SK-N-SH (cell line): Measurements from ENCODE around the gene BSCL2. TPM values are rescaled to one million over a fixed set of nuclear protein-coding genes. Genes with fewer than 3 reads are reported as not detected.

Experiments used
- CTCF ChIA-PET: fragments of 300-600, 350-600 bp; formaldehyde crosslinking; extraction: SDS; loops from one replicate; lab custom pipeline; 2021; lab: Yijun Ruan, JAX
- POLR2A ChIA-PET: fragments of 350-600 bp; sonication (Branson Sonifier 250); formaldehyde crosslinking; extraction: SDS; loops from one replicate; lab custom pipeline; 2020; ENCODE audit warnings: antibody characterized with exemption, inconsistent platforms; lab: Yijun Ruan, JAX
- DNase-seq: peaks from one replicate; pipeline ENCODE4 v3.0.0; 2012
- H2AFZ ChIP-seq: fragments of 200-600 bp; sonication (generic); 2 replicates; pipeline ENCODE4 v1.8.1; 2016; ENCODE audit warnings: antibody characterized with exemption, mild to moderate bottlenecking, low read depth
- H3F3A ChIP-seq: fragments of 200-600 bp; sonication (generic); replicated peaks from 2 replicates; pipeline ENCODE3; 2016; ENCODE audit warnings: antibody characterized with exemption, mild to moderate bottlenecking; ENCODE audit not compliant: insufficient read depth
- H3K27ac ChIP-seq, 2 experiments: fragments of 200-500 bp in 1 of 2; fragments of 200-600 bp in 1 of 2; sonication (Bioruptor generic) in 1 of 2; sonication (generic), shearing (Covaris generic) in 1 of 2; 2 replicates each; pipeline versions ENCODE4 v1.5.1 to v1.6.1; 2014 to 2016; ENCODE audit warnings: low read depth in 2 of 2, inconsistent platforms in 1 of 2, low read length in 1 of 2, mild to moderate bottlenecking in 1 of 2, mixed read lengths in 1 of 2
- H3K27me3 ChIP-seq: fragments of 200-600 bp; sonication (generic), shearing (Covaris generic); 2 replicates; pipeline ENCODE4 v1.6.1; 2016; ENCODE audit warnings: mixed run types; ENCODE audit not compliant: insufficient read depth
- H3K36me3 ChIP-seq, 2 experiments: fragments of 200-500 bp in 1 of 2; fragments of 200-600 bp in 1 of 2; sonication (Bioruptor generic) in 1 of 2; sonication (generic) in 1 of 2; replicated peaks in 1 of 2; 2 replicates each; pipeline versions ENCODE3 to v1.5.1; 2014 to 2016; ENCODE audit warnings: low read length in 1 of 2, mild to moderate bottlenecking in 1 of 2; ENCODE audit not compliant: insufficient read depth in 2 of 2, control insufficient read depth in 1 of 2
- H3K4me1 ChIP-seq, 2 experiments: fragments of 200-500 bp in 1 of 2; fragments of 200-600 bp in 1 of 2; sonication (Bioruptor generic) in 1 of 2; sonication (generic), shearing (Covaris generic) in 1 of 2; 2 replicates each; pipeline versions ENCODE4 v1.5.1 to v1.6.1; 2014 to 2016; ENCODE audit warnings: low read depth in 1 of 2, low read length in 1 of 2, mixed run types in 1 of 2; ENCODE audit not compliant: insufficient read depth in 2 of 2, control insufficient read depth in 1 of 2
- H3K4me2 ChIP-seq: fragments of 200-600 bp; sonication (generic), shearing (Covaris generic); 2 replicates; pipeline ENCODE4 v1.6.1; 2017; ENCODE audit warnings: mixed run types
- H3K4me3 ChIP-seq, 2 experiments: fragments of 200-500 bp in 1 of 2; fragments of 200-600 bp in 1 of 2; sonication (Bioruptor generic) in 1 of 2; sonication (generic), shearing (Covaris generic) in 1 of 2; 2 replicates each; pipeline versions ENCODE4 v1.5.1 to v1.8.1; 2014 to 2016; ENCODE audit warnings: low read depth in 2 of 2, inconsistent platforms in 1 of 2, low read length in 1 of 2, mild to moderate bottlenecking in 1 of 2, mixed read lengths in 1 of 2, moderate library complexity in 1 of 2
- H3K79me2 ChIP-seq: fragments of 200-600 bp; sonication (generic); 2 replicates; pipeline ENCODE4 v1.8.1; 2017; ENCODE audit warnings: mild to moderate bottlenecking; ENCODE audit not compliant: insufficient read depth
- H3K9ac ChIP-seq: fragments of 200-600 bp; sonication (generic); 2 replicates; pipeline ENCODE4 v1.6.1; 2017; ENCODE audit warnings: mixed run types
- H3K9me2 ChIP-seq: fragments of 200-600 bp; sonication (generic); 2 replicates; pipeline ENCODE4 v1.6.1; 2017; ENCODE audit warnings: mixed run types
- H3K9me3 ChIP-seq: fragments of 200-600 bp; sonication (generic); 2 replicates; pipeline ENCODE4 v1.6.1; 2017; ENCODE audit warnings: mixed run types, mild to moderate bottlenecking, moderate library complexity
- H4K20me1 ChIP-seq: fragments of 200-600 bp; sonication (generic); 2 replicates; pipeline ENCODE4 v1.6.1; 2017; ENCODE audit warnings: mild to moderate bottlenecking, mixed run types; ENCODE audit not compliant: insufficient read depth
- CHD2 ChIP-seq: fragments of 150-350 bp; IDR thresholded peaks from 2 replicates; pipeline ENCODE4 v1.6.1; 2018; ENCODE audit warnings: low read length; ENCODE audit not compliant: partially characterized antibody
- ELF1 ChIP-seq: IDR thresholded peaks from 2 replicates; pipeline ENCODE4 v1.4.0; 2012
- EP300 ChIP-seq, 2 experiments: IDR thresholded peaks; 2 replicates each; pipeline versions ENCODE4 v1.4.0 to v1.6.1; 2012; ENCODE audit warnings: borderline replicate concordance in 1 of 2, low read depth in 1 of 2, low read length in 1 of 2
- EZH2phosphoT487 ChIP-seq: fragments of 200-600 bp; sonication (generic); IDR thresholded peaks from 2 replicates; pipeline ENCODE4 v1.6.1; 2017; ENCODE audit warnings: low read depth, mixed run types, mild to moderate bottlenecking, antibody characterized with exemption, moderate library complexity, borderline replicate concordance
- FOXJ3 ChIP-seq: sonication (generic); formaldehyde crosslinking; IDR thresholded peaks from 2 replicates; pipeline ENCODE4 v1.5.1; 2020; ENCODE audit warnings: mild to moderate bottlenecking, missing genetic modification reagents
- GABPA ChIP-seq: IDR thresholded peaks from 2 replicates; pipeline ENCODE4 v1.4.0; 2012; ENCODE audit warnings: low read depth, mild to moderate bottlenecking
- MAX ChIP-seq: IDR thresholded peaks from 2 replicates; pipeline ENCODE4 v1.4.0; 2012; ENCODE audit warnings: low read depth
- MXI1 ChIP-seq: IDR thresholded peaks from 2 replicates; pipeline ENCODE4 v1.6.1; 2012; ENCODE audit warnings: mild to moderate bottlenecking, low read depth, low read length, improper control_type of control experiment
- NFIC ChIP-seq: IDR thresholded peaks from 2 replicates; pipeline ENCODE4 v1.4.0; 2012; ENCODE audit warnings: borderline replicate concordance
- NRF1 ChIP-seq: IDR thresholded peaks from 2 replicates; pipeline ENCODE4 v1.6.1; 2012; ENCODE audit warnings: low read depth, mild to moderate bottlenecking, low read length
- POLR2AphosphoS5 ChIP-seq: IDR thresholded peaks from 2 replicates; pipeline ENCODE4 v1.6.1; 2012; ENCODE audit warnings: low read depth, low read length
- RAD21 ChIP-seq: IDR thresholded peaks from 2 replicates; pipeline ENCODE4 v1.6.1; 2012; ENCODE audit warnings: mild to moderate bottlenecking, low read length
- SIN3A ChIP-seq: IDR thresholded peaks from 2 replicates; pipeline ENCODE4 v1.6.1; 2012; ENCODE audit warnings: low read depth, mild to moderate bottlenecking, low read length, moderate library complexity, borderline replicate concordance
- SMC3 ChIP-seq: IDR thresholded peaks from 2 replicates; pipeline ENCODE4 v1.6.1; 2012; ENCODE audit warnings: low read depth, low read length, improper control_type of control experiment
- TAF1 ChIP-seq: IDR thresholded peaks from 2 replicates; pipeline ENCODE4 v1.6.1; 2012; ENCODE audit warnings: low read depth, mild to moderate bottlenecking, low read length, moderate library complexity, borderline replicate concordance
- TCF12 ChIP-seq: IDR thresholded peaks from 2 replicates; pipeline ENCODE4 v1.4.0; 2012
- TEAD4 ChIP-seq: IDR thresholded peaks from 2 replicates; pipeline ENCODE4 v1.4.0; 2012; ENCODE audit warnings: mild to moderate bottlenecking, borderline replicate concordance; ENCODE audit not compliant: insufficient read depth
- YY1 ChIP-seq: IDR thresholded peaks from 2 replicates; pipeline ENCODE4 v1.4.0; 2012; ENCODE audit warnings: low read depth, mild to moderate bottlenecking
- WGBS: methylation state at CpG from one replicate; pipeline ENCODE4 v1.1.6; 2017; ENCODE audit warnings: low lambda C conversion rate; 5-methylcytosine and 5-hydroxymethylcytosine counted together
- polyA plus RNA-seq, 3 experiments: library from polyadenylated mRNA; depleted of rRNA; stranded (reverse); fragments of >200 nt; gene quantifications; 2 replicates each; pipeline ENCODE4 v1.2.3, GENCODE V29; 2012
- TF ChIP-seq, protein P1 (sequence below): IDR thresholded peaks from 2 replicates; pipeline ENCODE4 v1.6.1; 2012; ENCODE audit warnings: mild to moderate bottlenecking, low read depth, low read length, moderate library complexity
- TF ChIP-seq, protein P2 (sequence below): fragments of 200-600 bp; sonication (generic); IDR thresholded peaks from 2 replicates; pipeline ENCODE4 v1.6.1; 2017; ENCODE audit warnings: antibody characterized with exemption, mild to moderate bottlenecking, moderate library complexity
- TF ChIP-seq, protein P3 (sequence below): IDR thresholded peaks from 2 replicates; pipeline ENCODE4; 2012

BSCL2 gene
- polyA plus RNA-seq, 1 of the 3 experiments (the other 2 are of a cell fraction): 81.5 TPM

DNA sequence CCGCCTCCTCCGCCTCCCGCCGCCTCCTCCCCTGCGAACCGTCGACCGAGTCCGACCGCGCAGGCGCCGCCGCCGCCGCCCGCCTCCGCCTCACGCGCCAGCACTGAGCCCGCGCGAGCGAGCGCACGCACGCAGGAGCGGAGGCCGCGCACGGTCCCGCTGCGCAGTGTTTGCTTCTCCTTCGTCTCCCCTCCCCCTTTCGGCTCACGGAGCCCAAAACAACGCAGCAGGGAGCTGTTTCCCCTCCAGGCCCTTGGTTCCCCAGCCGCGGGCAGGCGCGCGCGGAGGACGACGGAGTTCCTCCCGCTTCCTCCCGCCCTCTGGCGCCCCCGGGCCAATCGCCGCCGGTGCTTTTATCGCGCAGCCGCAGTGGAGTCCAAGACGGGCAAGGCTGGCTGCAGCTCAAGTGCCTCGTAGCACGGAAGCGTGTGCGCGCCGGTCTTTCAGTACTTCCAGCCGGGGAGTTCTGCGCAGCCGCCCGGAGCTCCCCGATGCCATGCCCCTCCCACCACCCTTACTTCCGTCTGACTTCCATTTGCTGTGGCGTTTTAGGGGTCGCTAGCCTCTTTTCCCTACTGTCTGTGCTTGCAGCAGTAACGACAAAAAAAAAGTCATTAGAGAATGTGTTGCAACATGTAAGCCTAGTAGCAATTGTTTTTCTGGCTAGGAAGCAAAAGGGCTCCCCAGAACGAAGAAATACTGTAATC, 20.1 kb upstream of the BSCL2 start, which contains the start of gene HNRNPUL2:
Gene HNRNPUL2 (minus strand): TSS at position 293 of the 707 bp plus-strand sequence. CDS start 301 bp downstream, outside the sequence.
- H3K36me3 ChIP-seq: peaks cover 27 to 38% of the 10 kb centered on the region in 2 experiments
- peaks cover 84% of the 10 kb centered on the region for H3K79me2 ChIP-seq
- no peaks in the 10 kb centered on the region for H3K27me3 ChIP-seq
- CTCF ChIA-PET: interaction anchor here (0.6 to 2.3 kb wide), 10 partner anchors 12 to 99 kb away, joined by 3 to 9 read pairs (median 4); partner anchors contain the start of genes BSCL2, POLR2G and TMEM179B
- H2AFZ ChIP-seq: peak within 1 kb of the TSS; percentile 99
- POLR2A ChIA-PET: interaction anchor here (0.7 to 4.5 kb wide), 18 partner anchors 17 to 163 kb away, joined by 3 to 33 read pairs (median 7); partner anchors contain the start of genes B3GAT3, C11orf98, CSKMT and LBHD1
- no peaks in the 10 kb centered on the region for H3K9me2 ChIP-seq
- TF ChIP-seq TEAD4 (no peak), CHD2 (peak; percentile 66), EZH2phosphoT487 (no peak), NRF1 (peak; percentile 93), SMC3 (no peak), TAF1 (peak; percentile 48), YY1 (peak; percentile 54), MXI1 (peak; percentile 87), TCF12 (no peak), SIN3A (peak; percentile 80; the same call in 1 of the 2 replicates), POLR2AphosphoS5 (peak; percentile 89), NFIC (no peak), GABPA (peak; percentile 72), EP300 (IDR thresholded peaks at IDR 0.05; ENCODE audit: borderline replicate concordance in 1 of 2, low read depth in 1 of 2, low read length in 1 of 2) (no peak), ELF1 (peak; percentile 85), RAD21 (no peak), MAX (peak; percentile 89), FOXJ3 (no peak)
- TF ChIP-seq, protein P1, sequence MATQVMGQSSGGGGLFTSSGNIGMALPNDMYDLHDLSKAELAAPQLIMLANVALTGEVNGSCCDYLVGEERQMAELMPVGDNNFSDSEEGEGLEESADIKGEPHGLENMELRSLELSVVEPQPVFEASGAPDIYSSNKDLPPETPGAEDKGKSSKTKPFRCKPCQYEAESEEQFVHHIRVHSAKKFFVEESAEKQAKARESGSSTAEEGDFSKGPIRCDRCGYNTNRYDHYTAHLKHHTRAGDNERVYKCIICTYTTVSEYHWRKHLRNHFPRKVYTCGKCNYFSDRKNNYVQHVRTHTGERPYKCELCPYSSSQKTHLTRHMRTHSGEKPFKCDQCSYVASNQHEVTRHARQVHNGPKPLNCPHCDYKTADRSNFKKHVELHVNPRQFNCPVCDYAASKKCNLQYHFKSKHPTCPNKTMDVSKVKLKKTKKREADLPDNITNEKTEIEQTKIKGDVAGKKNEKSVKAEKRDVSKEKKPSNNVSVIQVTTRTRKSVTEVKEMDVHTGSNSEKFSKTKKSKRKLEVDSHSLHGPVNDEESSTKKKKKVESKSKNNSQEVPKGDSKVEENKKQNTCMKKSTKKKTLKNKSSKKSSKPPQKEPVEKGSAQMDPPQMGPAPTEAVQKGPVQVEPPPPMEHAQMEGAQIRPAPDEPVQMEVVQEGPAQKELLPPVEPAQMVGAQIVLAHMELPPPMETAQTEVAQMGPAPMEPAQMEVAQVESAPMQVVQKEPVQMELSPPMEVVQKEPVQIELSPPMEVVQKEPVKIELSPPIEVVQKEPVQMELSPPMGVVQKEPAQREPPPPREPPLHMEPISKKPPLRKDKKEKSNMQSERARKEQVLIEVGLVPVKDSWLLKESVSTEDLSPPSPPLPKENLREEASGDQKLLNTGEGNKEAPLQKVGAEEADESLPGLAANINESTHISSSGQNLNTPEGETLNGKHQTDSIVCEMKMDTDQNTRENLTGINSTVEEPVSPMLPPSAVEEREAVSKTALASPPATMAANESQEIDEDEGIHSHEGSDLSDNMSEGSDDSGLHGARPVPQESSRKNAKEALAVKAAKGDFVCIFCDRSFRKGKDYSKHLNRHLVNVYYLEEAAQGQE: no peak
- TF ChIP-seq, protein P2, sequence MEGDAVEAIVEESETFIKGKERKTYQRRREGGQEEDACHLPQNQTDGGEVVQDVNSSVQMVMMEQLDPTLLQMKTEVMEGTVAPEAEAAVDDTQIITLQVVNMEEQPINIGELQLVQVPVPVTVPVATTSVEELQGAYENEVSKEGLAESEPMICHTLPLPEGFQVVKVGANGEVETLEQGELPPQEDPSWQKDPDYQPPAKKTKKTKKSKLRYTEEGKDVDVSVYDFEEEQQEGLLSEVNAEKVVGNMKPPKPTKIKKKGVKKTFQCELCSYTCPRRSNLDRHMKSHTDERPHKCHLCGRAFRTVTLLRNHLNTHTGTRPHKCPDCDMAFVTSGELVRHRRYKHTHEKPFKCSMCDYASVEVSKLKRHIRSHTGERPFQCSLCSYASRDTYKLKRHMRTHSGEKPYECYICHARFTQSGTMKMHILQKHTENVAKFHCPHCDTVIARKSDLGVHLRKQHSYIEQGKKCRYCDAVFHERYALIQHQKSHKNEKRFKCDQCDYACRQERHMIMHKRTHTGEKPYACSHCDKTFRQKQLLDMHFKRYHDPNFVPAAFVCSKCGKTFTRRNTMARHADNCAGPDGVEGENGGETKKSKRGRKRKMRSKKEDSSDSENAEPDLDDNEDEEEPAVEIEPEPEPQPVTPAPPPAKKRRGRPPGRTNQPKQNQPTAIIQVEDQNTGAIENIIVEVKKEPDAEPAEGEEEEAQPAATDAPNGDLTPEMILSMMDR: no peak; the same call in 1 of the 2 replicates
- TF ChIP-seq, protein P3, sequence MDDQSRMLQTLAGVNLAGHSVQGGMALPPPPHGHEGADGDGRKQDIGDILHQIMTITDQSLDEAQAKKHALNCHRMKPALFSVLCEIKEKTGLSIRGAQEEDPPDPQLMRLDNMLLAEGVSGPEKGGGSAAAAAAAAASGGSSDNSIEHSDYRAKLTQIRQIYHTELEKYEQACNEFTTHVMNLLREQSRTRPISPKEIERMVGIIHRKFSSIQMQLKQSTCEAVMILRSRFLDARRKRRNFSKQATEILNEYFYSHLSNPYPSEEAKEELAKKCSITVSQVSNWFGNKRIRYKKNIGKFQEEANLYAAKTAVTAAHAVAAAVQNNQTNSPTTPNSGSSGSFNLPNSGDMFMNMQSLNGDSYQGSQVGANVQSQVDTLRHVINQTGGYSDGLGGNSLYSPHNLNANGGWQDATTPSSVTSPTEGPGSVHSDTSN: peak; percentile 6
- H3K4me2 ChIP-seq: peak within 1 kb of the TSS; percentile 93
- peaks cover 26% of the 10 kb centered on the region for H3F3A ChIP-seq
- H3K9me3 ChIP-seq: no peaks in the 10 kb centered on the region
- peaks cover 12 to 21% of the 10 kb centered on the region in 2 experiments; a peak in 3 of 4 replicates for H3K4me1 ChIP-seq
- peak; percentile 95 for DNase-seq
- peak within 1 kb of the TSS; percentile 99 for H3K27ac ChIP-seq
- H4K20me1 ChIP-seq: peaks cover 36% of the 10 kb centered on the region
- peak within 1 kb of the TSS; percentile 89 to 92 for H3K4me3 ChIP-seq
- 2% methylated on average over 25 of the region's 72 CpGs for WGBS
- H3K9ac ChIP-seq: peak within 1 kb of the TSS; percentile 88
